Measurements from ENCODE around the gene CCDC24. TPM values are rescaled to one million over a fixed set of nuclear protein-coding genes. Genes with fewer than 3 reads are reported as not detected.

Gene CCDC24
- total and polyA plus RNA-seq, 2 of the 13 experiments (the other 11 are each of a cell fraction or from before 2014, with no cell fraction given): 1.4 to 2.9 TPM

DNA sequence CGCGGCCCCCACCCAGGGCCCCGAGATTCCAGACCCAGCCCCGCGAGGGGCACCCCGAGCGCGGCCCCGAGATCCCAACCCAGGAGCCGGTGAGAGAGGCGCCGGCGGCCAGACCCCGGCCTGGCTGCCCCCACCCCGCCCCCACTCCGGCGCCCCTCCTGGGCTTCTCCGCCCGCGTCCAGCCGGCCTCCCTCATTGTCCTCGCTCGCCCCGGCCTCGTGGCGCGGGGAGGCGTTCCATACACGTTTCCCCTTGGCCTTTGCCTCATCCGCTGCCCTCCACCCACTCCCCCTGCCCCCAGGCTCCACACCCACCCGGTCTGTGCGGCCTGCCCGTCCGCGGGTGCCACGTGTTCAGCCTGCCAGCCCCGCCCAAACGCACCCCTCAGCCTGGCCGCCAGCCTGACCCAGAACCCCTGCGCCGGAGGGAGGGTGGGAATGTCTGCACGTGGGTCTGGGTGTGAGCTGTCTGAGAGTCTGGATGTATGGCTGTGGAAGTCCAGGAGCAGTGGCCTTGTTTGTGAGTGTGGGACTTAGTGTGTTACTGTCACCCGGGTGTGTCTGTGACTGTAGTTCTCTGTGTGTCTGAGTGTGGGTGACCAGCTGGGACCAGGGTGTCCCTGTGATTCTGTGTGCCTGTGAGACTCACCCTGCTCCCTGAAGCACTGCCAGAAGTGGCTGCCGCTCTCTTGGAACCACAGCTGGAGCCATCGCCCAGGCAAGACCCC lies 11.7 kb upstream of the CCDC24 start (continued):
- TF ChIP-seq, protein P1, sequence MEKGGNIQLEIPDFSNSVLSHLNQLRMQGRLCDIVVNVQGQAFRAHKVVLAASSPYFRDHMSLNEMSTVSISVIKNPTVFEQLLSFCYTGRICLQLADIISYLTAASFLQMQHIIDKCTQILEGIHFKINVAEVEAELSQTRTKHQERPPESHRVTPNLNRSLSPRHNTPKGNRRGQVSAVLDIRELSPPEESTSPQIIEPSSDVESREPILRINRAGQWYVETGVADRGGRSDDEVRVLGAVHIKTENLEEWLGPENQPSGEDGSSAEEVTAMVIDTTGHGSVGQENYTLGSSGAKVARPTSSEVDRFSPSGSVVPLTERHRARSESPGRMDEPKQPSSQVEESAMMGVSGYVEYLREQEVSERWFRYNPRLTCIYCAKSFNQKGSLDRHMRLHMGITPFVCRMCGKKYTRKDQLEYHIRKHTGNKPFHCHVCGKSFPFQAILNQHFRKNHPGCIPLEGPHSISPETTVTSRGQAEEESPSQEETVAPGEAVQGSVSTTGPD (CRISPR knock-in tag; IDR thresholded peaks at IDR 0.05): no peak
- TF ChIP-seq, protein P2, sequence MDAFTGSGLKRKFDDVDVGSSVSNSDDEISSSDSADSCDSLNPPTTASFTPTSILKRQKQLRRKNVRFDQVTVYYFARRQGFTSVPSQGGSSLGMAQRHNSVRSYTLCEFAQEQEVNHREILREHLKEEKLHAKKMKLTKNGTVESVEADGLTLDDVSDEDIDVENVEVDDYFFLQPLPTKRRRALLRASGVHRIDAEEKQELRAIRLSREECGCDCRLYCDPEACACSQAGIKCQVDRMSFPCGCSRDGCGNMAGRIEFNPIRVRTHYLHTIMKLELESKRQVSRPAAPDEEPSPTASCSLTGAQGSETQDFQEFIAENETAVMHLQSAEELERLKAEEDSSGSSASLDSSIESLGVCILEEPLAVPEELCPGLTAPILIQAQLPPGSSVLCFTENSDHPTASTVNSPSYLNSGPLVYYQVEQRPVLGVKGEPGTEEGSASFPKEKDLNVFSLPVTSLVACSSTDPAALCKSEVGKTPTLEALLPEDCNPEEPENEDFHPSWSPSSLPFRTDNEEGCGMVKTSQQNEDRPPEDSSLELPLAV (CRISPR knock-in tag; conservative IDR thresholded peaks at IDR 0.05; ENCODE audit: low read depth): no peak
- TF ChIP-seq ETV5 (CRISPR knock-in tag; IDR thresholded peaks at IDR 0.05; ENCODE audit: borderline replicate concordance) (peak; percentile 38; the same call in 1 of the 2 replicates), MYC (CRISPR knock-in tag; IDR thresholded peaks at IDR 0.05; ENCODE audit: borderline replicate concordance) (peak; percentile 98), ZNF564 (CRISPR knock-in tag; IDR thresholded peaks at IDR 0.05) (0 out of 2 replicates have a peak, but pooled peaks have one; percentile 66), MED8 (CRISPR knock-in tag; IDR thresholded peaks at IDR 0.05; ENCODE audit: insufficient replicate concordance) (peak; percentile 67), NR2C2 (CRISPR knock-in tag; IDR thresholded peaks at IDR 0.05; ENCODE audit: borderline replicate concordance) (0 out of 2 replicates have a peak, but pooled peaks have one; percentile 28), ZNF543 (CRISPR knock-in tag; IDR thresholded peaks at IDR 0.05) (0 out of 2 replicates have a peak, but pooled peaks have one; percentile 39), SP2 (CRISPR knock-in tag; IDR thresholded peaks at IDR 0.05) (no peak), ZNF557 (CRISPR knock-in tag; IDR thresholded peaks at IDR 0.05) (no peak), HOXA3 (CRISPR knock-in tag; IDR thresholded peaks at IDR 0.05) (no peak; the same call in 1 of the 2 replicates), POLR2AphosphoS5 (IDR thresholded peaks at IDR 0.05; ENCODE audit: low read depth, low read length) (peak; percentile 28), ZNF160 (CRISPR knock-in tag; IDR thresholded peaks at IDR 0.05) (peak; percentile 54; the same call in 1 of the 2 replicates), ZNF136 (CRISPR knock-in tag; IDR thresholded peaks at IDR 0.05; ENCODE audit: low read depth) (no peak), PHF5A (CRISPR knock-in tag; IDR thresholded peaks at IDR 0.05; ENCODE audit: low read depth, unreplicated experiment) (no peak), ZNF12 (CRISPR knock-in tag; IDR thresholded peaks at IDR 0.05) (no peak), ERF (CRISPR knock-in tag; IDR thresholded peaks at IDR 0.05) (peak; percentile 67; the same call in 1 of the 2 replicates), GTF3A (CRISPR knock-in tag; conservative IDR thresholded peaks at IDR 0.05) (0 out of 2 replicates have a peak, but pooled peaks have one; percentile 62)
- TF ChIP-seq, protein P3, sequence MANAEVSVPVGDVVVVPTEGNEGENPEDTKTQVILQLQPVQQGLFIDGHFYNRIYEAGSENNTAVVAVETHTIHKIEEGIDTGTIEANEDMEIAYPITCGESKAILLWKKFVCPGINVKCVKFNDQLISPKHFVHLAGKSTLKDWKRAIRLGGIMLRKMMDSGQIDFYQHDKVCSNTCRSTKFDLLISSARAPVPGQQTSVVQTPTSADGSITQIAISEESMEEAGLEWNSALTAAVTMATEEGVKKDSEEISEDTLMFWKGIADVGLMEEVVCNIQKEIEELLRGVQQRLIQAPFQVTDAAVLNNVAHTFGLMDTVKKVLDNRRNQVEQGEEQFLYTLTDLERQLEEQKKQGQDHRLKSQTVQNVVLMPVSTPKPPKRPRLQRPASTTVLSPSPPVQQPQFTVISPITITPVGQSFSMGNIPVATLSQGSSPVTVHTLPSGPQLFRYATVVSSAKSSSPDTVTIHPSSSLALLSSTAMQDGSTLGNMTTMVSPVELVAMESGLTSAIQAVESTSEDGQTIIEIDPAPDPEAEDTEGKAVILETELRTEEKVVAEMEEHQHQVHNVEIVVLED (CRISPR knock-in tag; IDR thresholded peaks at IDR 0.05; ENCODE audit: borderline replicate concordance): no peak
- TF ChIP-seq, protein P4, sequence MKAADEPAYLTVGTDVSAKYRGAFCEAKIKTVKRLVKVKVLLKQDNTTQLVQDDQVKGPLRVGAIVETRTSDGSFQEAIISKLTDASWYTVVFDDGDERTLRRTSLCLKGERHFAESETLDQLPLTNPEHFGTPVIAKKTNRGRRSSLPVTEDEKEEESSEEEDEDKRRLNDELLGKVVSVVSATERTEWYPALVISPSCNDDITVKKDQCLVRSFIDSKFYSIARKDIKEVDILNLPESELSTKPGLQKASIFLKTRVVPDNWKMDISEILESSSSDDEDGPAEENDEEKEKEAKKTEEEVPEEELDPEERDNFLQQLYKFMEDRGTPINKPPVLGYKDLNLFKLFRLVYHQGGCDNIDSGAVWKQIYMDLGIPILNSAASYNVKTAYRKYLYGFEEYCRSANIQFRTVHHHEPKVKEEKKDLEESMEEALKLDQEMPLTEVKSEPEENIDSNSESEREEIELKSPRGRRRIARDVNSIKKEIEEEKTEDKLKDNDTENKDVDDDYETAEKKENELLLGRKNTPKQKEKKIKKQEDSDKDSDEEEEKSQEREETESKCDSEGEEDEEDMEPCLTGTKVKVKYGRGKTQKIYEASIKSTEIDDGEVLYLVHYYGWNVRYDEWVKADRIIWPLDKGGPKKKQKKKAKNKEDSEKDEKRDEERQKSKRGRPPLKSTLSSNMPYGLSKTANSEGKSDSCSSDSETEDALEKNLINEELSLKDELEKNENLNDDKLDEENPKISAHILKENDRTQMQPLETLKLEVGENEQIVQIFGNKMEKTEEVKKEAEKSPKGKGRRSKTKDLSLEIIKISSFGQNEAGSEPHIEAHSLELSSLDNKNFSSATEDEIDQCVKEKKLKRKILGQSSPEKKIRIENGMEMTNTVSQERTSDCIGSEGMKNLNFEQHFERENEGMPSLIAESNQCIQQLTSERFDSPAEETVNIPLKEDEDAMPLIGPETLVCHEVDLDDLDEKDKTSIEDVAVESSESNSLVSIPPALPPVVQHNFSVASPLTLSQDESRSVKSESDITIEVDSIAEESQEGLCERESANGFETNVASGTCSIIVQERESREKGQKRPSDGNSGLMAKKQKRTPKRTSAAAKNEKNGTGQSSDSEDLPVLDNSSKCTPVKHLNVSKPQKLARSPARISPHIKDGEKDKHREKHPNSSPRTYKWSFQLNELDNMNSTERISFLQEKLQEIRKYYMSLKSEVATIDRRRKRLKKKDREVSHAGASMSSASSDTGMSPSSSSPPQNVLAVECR (CRISPR knock-in tag; IDR thresholded peaks at IDR 0.05; ENCODE audit: borderline replicate concordance): peak; percentile 85

All from HepG2 (cell line).